Retinal pigment epithelial cell (primary cell): Measurements from ENCODE around the gene ITM2B.

Experiments used
- DNase-seq: peaks from one replicate; pipeline ENCODE4 v3.0.0-alpha.2; 2010; ENCODE audit warnings: low read depth
- H3K4me3 ChIP-seq: 2 replicates; pipeline ENCODE4 v1.5.1; 2011; ENCODE audit warnings: mild to moderate bottlenecking, low read length, control low read depth, moderate library complexity
- CTCF ChIP-seq: conservative IDR thresholded peaks from 2 replicates; pipeline ENCODE4 v1.5.1; 2011; ENCODE audit warnings: low read depth, low read length, control low read depth, inconsistent platforms

ITM2B gene

GRCh38 chr13:48304143-48304876 lies 71.3 kb downstream of the ITM2B start:
- no peak for DNase-seq

GRCh38 chr13:48311223-48311622 lies 78.2 kb downstream of the ITM2B start:
- DNase-seq: no peak
- H3K4me3 ChIP-seq: no peak overlapping the region
- no peak for TF ChIP-seq CTCF

More at GRCh38 chr13:48304143-48304876, 71.3 kb downstream of the ITM2B start:
- TF ChIP-seq CTCF: no peak
- peak overlapping the region; percentile 83 for H3K4me3 ChIP-seq

- no peak for DNase-seq
- no peak for TF ChIP-seq CTCF
- H3K4me3 ChIP-seq: no peak overlapping the region
Measured at GRCh38 chr13:48315969-48316650, 83.1 kb downstream of the ITM2B start.

GRCh38 chr13:48316826-48317510 lies 84.0 kb downstream of the ITM2B start:
- no peak for TF ChIP-seq CTCF
- no peak overlapping the region for H3K4me3 ChIP-seq
- no peak for DNase-seq

GRCh38 chr13:48317511-48318376 lies 84.7 kb downstream of the ITM2B start:
- no peak for TF ChIP-seq CTCF
- DNase-seq: no peak
- no peak overlapping the region for H3K4me3 ChIP-seq

- no peak for TF ChIP-seq CTCF
- H3K4me3 ChIP-seq: no peak overlapping the region
- no peak for DNase-seq
Measured at GRCh38 chr13:48318377-48318811, 85.4 kb downstream of the ITM2B start.
